ENCODE results near the gene CLSTN3. TPM values are rescaled to one million over a fixed set of nuclear protein-coding genes. Genes with fewer than 3 reads are reported as not detected.

The CLSTN3 gene
- total and polyA plus RNA-seq, 2 of the 13 experiments (the other 11 are each of a cell fraction or from before 2014, with no cell fraction given), result 26.2 to 94.1 TPM

- TF ChIP-seq AFF4 (CRISPR knock-in tag; IDR thresholded peaks at IDR 0.05), result no peak
- TF ChIP-seq ZBTB14 (CRISPR knock-in tag; IDR thresholded peaks at IDR 0.05), result no peak
- TF ChIP-seq ZNF878 (CRISPR knock-in tag; IDR thresholded peaks at IDR 0.05), result 0 out of 2 replicates have a peak, but pooled peaks have one; percentile 52
- no peak for TF ChIP-seq ARID3A (IDR thresholded peaks at IDR 0.05; ENCODE audit: low read depth, low read length)
- no peak for TF ChIP-seq ISX (CRISPR knock-in tag; conservative IDR thresholded peaks at IDR 0.05)
- no peak for TF ChIP-seq ZBTB10 (CRISPR knock-in tag; IDR thresholded peaks at IDR 0.05; ENCODE audit: borderline replicate concordance)
- TF ChIP-seq CEBPB (IDR thresholded peaks at IDR 0.05; ENCODE audit: borderline replicate concordance, low read depth, low read length), result peak; percentile 94
- TF ChIP-seq ZNF790 (CRISPR knock-in tag; IDR thresholded peaks at IDR 0.05; ENCODE audit: borderline replicate concordance), result no peak
- TF ChIP-seq ZNF670 (CRISPR knock-in tag; IDR thresholded peaks at IDR 0.05; ENCODE audit: borderline replicate concordance), result no peak
- TF ChIP-seq PAWR (CRISPR knock-in tag; IDR thresholded peaks at IDR 0.05; ENCODE audit: borderline replicate concordance), result no peak
- TF ChIP-seq NFATC3 (CRISPR knock-in tag; IDR thresholded peaks at IDR 0.05), result no peak
These were observed 21.2 kb upstream of the CLSTN3 start, which contains the start of gene C1RL (continued) for GRCh38 chr12:7108796-7109571.

Measured in HepG2 (cell line).